B cell (primary cell): ENCODE results near the gene USP6. TPM values are rescaled to one million over a fixed set of nuclear protein-coding genes. Genes with fewer than 3 reads are reported as not detected.
A peak's percentile ranks its signal among the peaks of the same experiment; 100 is the strongest.
"Not testable (repeated sequence)": the region's sequence is repeated elsewhere in the genome, so short reads cannot be mapped to it uniquely, and the experiment has no call there.

Experiments used
- ATAC-seq: fragments of 200-7000 bp; cut with Tn5 transposase; one replicate; pipeline ENCODE4 v1.10.0; 2021; ENCODE audit warnings: low read depth, mild to moderate bottlenecking, moderate number of reproducible peaks, moderate library complexity
- CTCF ChIA-PET: fragments of 350-600 bp; sonication (Branson Sonifier 250); formaldehyde crosslinking; loops from one replicate; lab custom pipeline; 2021; ENCODE audit warnings: antibody characterized with exemption, inconsistent platforms; lab: Charles Lee
- POLR2A ChIA-PET: fragments of 350-600 bp; sonication (Branson Sonifier 250); formaldehyde crosslinking; loops from one replicate; lab custom pipeline; 2021; ENCODE audit warnings: antibody characterized with exemption; lab: Charles Lee
- DNase-seq: peaks from one replicate; pipeline ENCODE4 v3.0.0; 2013
- H2AFZ ChIP-seq: 2 replicates; pipeline ENCODE4 v1.6.1; 2012; ENCODE audit warnings: mild to moderate bottlenecking, low read depth, low read length; ENCODE audit not compliant: insufficient read depth, poor library complexity, severe bottlenecking
- H3K27ac ChIP-seq, 2 donors: 1 replicate in 1 of 2; 2 replicates in 1 of 2; pipeline ENCODE4 v1.5.1; 2012 to 2013; ENCODE audit warnings: low read length in 2 of 2, mild to moderate bottlenecking in 2 of 2, moderate library complexity in 1 of 2
- H3K27me3 ChIP-seq, 4 experiments: fragments of 200-600 bp in 1 of 4; sonication (generic) in 1 of 4; replicated peaks in 1 of 4; 1 replicate in 2 of 4; 2 replicates in 2 of 4; pipeline versions ENCODE4 v1.6.1 to v1.7.0; 2013 to 2016; ENCODE audit warnings: low read length in 3 of 4, mild to moderate bottlenecking in 2 of 4, mixed read lengths in 1 of 4, moderate library complexity in 1 of 4; ENCODE audit not compliant: insufficient read depth in 4 of 4, control insufficient read depth in 3 of 4; ENCODE audit errors: control extremely low read depth in 1 of 4
- H3K36me3 ChIP-seq, 2 experiments: replicated peaks in 1 of 2; 1 replicate in 1 of 2; 2 replicates in 1 of 2; pipeline versions ENCODE4 v1.6.1 to v1.7.1; 2013; ENCODE audit warnings: low read length in 1 of 2; ENCODE audit not compliant: insufficient read depth in 2 of 2, control insufficient read depth in 1 of 2; ENCODE audit errors: control extremely low read depth in 1 of 2, extremely low read depth in 1 of 2
- H3K4me1 ChIP-seq, 2 donors: fragments of 200-600 bp in 1 of 2; sonication (generic) in 1 of 2; 1 replicate in 1 of 2; 2 replicates in 1 of 2; pipeline versions ENCODE4 v1.5.1 to v1.6.1; 2013 to 2017; ENCODE audit warnings: low read length in 2 of 2; ENCODE audit not compliant: control insufficient read depth in 2 of 2, insufficient read depth in 2 of 2
- H3K4me2 ChIP-seq: replicated peaks from 2 replicates; pipeline ENCODE3; 2012; ENCODE audit warnings: mild to moderate bottlenecking, low read depth, low read length; ENCODE audit not compliant: poor library complexity, severe bottlenecking
- H3K4me3 ChIP-seq, 5 experiments: fragments of 200-600 bp in 1 of 5; sonication (generic) in 1 of 5; 1 replicate in 3 of 5; 2 replicates in 2 of 5; pipeline versions ENCODE4 v1.5.1 to v1.7.0; 2011 to 2016; ENCODE audit warnings: low read length in 4 of 5, mild to moderate bottlenecking in 4 of 5, low read depth in 2 of 5, control low read depth in 1 of 5, moderate library complexity in 1 of 5; ENCODE audit not compliant: insufficient read depth in 1 of 5; ENCODE audit errors: control extremely low read depth in 1 of 5, extremely low read depth in 1 of 5
- H3K79me2 ChIP-seq: fragments of 200-600 bp; sonication (generic); one replicate; pipeline ENCODE4 v1.6.0; 2016; ENCODE audit warnings: low read length; ENCODE audit not compliant: control insufficient read depth, insufficient read depth
- H3K9ac ChIP-seq: fragments of 200-600 bp; sonication (generic); 2 replicates; pipeline ENCODE4 v1.6.1; 2017; ENCODE audit warnings: mild to moderate bottlenecking, low read length, moderate library complexity
- H3K9me3 ChIP-seq, 3 donors: one replicate each; pipeline versions ENCODE4 v1.6.1 to v1.7.1; 2013; ENCODE audit warnings: low read length in 2 of 3; ENCODE audit not compliant: control insufficient read depth in 2 of 3, insufficient read depth in 1 of 3; ENCODE audit errors: control extremely low read depth in 1 of 3
- H4K20me1 ChIP-seq: 2 replicates; pipeline ENCODE4 v1.6.0; 2012; ENCODE audit warnings: mild to moderate bottlenecking, low read length; ENCODE audit not compliant: insufficient read depth, control insufficient read depth, poor library complexity, severe bottlenecking
- H3K27ac Mint-ChIP-seq: one replicate; pipeline ENCODE4 v1.8.0; 2021; ENCODE audit warnings: mixed read lengths
- H3K27me3 Mint-ChIP-seq: one replicate; pipeline ENCODE4 v1.8.0; 2021; ENCODE audit warnings: mixed read lengths
- H3K4me1 Mint-ChIP-seq: one replicate; pipeline ENCODE4 v1.8.0; 2021; ENCODE audit warnings: mixed read lengths
- H3K4me3 Mint-ChIP-seq: one replicate; pipeline ENCODE4 v1.8.0; 2021; ENCODE audit warnings: mixed read lengths
- H3K9me3 Mint-ChIP-seq: one replicate; pipeline ENCODE4 v1.8.0; 2022; ENCODE audit warnings: mixed read lengths; ENCODE audit not compliant: insufficient read depth
- EZH2 ChIP-seq: IDR thresholded peaks from 2 replicates; pipeline ENCODE4 v1.6.1; 2012; ENCODE audit warnings: borderline replicate concordance, low read depth, mild to moderate bottlenecking, moderate library complexity, low read length; ENCODE audit not compliant: insufficient read depth, poor library complexity, severe bottlenecking
- WGBS: methylation state at CpG from one replicate; pipeline ENCODE4 v1.1.5; 2013; ENCODE audit warnings: missing lambda C conversion rate; ENCODE audit not compliant: insufficient coverage; 5-methylcytosine and 5-hydroxymethylcytosine counted together
- intact Hi-C: fragments of 100-400 bp; cut with micrococcal nuclease; formaldehyde crosslinking; loops from one replicate; pipeline ENCODE4 v1.10.0; 2022
- polyA plus RNA-seq: library from polyadenylated mRNA; depleted of rRNA; stranded (reverse); fragments of >200 nt; gene quantifications from 2 replicates; pipeline ENCODE4 v1.2.3, GENCODE V29; 2012
- total RNA-seq, 2 donors: library from RNA; stranded (reverse); fragments of 120-200 nt in 1 of 2; gene quantifications; 1 replicate in 1 of 2; 2 replicates in 1 of 2; pipeline versions ENCODE4 v1.2.3 to v1.2.4, GENCODE V29; 2013 to 2022
- TF ChIP-seq, protein P1 (sequence below): fragments of 200-600 bp; IDR thresholded peaks from one replicate; pipeline ENCODE4 v1.8.0; 2022; ENCODE audit warnings: antibody characterized with exemption, mild to moderate bottlenecking

USP6 gene
- total and polyA plus RNA-seq, 2 donors (not counting 1 experiment from before 2014, with no cell fraction given) = 0.36 to 0.47 TPM

DNA sequence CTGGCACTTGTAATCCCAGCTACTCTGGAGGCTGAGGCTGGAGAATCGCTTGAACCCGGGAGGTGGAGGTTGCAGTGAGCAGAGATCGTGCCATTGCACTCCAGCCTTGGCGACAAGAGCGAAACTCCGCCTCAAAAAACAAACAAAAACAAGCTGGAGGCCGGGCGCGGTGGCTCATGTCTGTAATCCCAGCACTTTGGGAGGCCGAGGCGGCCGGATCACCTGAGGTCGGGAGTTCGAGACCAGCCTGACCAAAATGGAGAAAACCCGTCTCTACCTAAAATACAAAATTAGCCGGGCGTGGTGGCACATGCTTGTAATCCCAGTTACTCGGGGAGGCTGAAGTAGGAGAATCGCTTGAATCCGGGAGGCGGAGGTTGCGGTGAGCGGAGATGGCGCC is 38.6 kb upstream of the USP6 start:
- H3K4me3 Mint-ChIP-seq = peak overlapping the region; percentile 81
- ChIA-PET CTCF (interaction anchor here (3.4 kb wide), 1 partner anchor 19 kb away, joined by 12 read pairs; no protein-coding TSS in a partner anchor), POLR2A (interaction anchor here (0.6 to 1.3 kb wide), 3 partner anchors 36 to 233 kb away, joined by 3 to 4 read pairs (median 4); no protein-coding TSS in a partner anchor)
- H3K4me2 ChIP-seq = peak overlapping the region; percentile 77
- 99% methylated on average over 16 of the region's 24 CpGs for WGBS
- H3K36me3 ChIP-seq, H3K27me3 ChIP-seq, H4K20me1 ChIP-seq, H3K27me3 Mint-ChIP-seq, H3K9me3 Mint-ChIP-seq, H3K27ac ChIP-seq, ATAC-seq, DNase-seq, H3K9ac ChIP-seq, H3K4me3 ChIP-seq: not testable (repeated sequence)
- peaks cover 27% of the 10 kb centered on the region for H3K79me2 ChIP-seq
- H3K4me1 Mint-ChIP-seq = peaks cover 27% of the 10 kb centered on the region
- H3K4me1 ChIP-seq = peaks cover 8 to 21% of the 10 kb centered on the region in 2 donors
- peaks cover 0 to 12% (median 1%) of the 10 kb centered on the region in 3 donors for H3K9me3 ChIP-seq
- peak overlapping the region; percentile 95 for H3K27ac Mint-ChIP-seq
- intact Hi-C loops = loop anchor here (5.0 kb wide), 2 partner anchors 45 to 230 kb away; no protein-coding TSS in a partner anchor
- peak overlapping the region; percentile 85 for H2AFZ ChIP-seq

DNA sequence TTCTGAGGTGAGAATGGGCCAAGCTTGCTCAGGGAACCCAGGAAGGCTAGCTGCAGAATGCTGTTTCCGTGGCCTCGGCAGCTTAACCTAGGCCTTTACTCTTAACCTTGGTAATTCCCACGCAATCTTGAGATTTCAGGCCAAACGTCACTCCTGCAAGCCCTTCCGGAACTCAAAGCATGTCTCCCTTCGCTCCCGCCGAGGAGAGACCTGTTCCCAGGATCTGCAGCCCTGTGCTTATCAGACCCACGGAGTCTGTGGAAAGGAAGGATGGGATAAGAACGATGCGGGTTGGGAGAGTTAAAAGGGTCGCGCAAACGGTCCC is 38.1 kb upstream of the USP6 start:
- H3K4me2 ChIP-seq = peak overlapping the region; percentile 77

More for the DNA sequence above, 38.1 kb upstream of the USP6 start:
- H3K9me3 ChIP-seq = peaks cover 0 to 12% (median 1%) of the 10 kb centered on the region in 3 donors
- Mint-ChIP-seq H3K4me1 (peaks cover 27% of the 10 kb centered on the region), H3K27ac (peak overlapping the region; percentile 95), H3K9me3 (peaks cover under 1% of the 10 kb centered on the region), H3K4me3 (peak overlapping the region; percentile 81), H3K27me3 (no peaks in the 10 kb centered on the region)
- CTCF ChIA-PET = interaction anchor here (1.3 to 3.4 kb wide), 3 partner anchors 18 to 90 kb away, joined by 3 to 12 read pairs (median 3); partner anchors contain the start of gene CAMTA2
- ATAC-seq (no peak), DNase-seq (no peak)
- H3K4me3 ChIP-seq = peak overlapping the region; percentile 68 to 78 (median 75)
- peaks cover 8 to 21% of the 10 kb centered on the region in 2 donors for H3K4me1 ChIP-seq
- H3K36me3 ChIP-seq = no peaks in the 10 kb centered on the region
- intact Hi-C loops = loop anchor here (1.0 to 5.0 kb wide), 9 partner anchors 19 to 409 kb away; partner anchors contain the start of genes C17orf107, DERL2, INCA1 and KIF1C
- no peaks in the 10 kb centered on the region for H4K20me1 ChIP-seq
- no peak for TF ChIP-seq EZH2
- TF ChIP-seq, protein P1, sequence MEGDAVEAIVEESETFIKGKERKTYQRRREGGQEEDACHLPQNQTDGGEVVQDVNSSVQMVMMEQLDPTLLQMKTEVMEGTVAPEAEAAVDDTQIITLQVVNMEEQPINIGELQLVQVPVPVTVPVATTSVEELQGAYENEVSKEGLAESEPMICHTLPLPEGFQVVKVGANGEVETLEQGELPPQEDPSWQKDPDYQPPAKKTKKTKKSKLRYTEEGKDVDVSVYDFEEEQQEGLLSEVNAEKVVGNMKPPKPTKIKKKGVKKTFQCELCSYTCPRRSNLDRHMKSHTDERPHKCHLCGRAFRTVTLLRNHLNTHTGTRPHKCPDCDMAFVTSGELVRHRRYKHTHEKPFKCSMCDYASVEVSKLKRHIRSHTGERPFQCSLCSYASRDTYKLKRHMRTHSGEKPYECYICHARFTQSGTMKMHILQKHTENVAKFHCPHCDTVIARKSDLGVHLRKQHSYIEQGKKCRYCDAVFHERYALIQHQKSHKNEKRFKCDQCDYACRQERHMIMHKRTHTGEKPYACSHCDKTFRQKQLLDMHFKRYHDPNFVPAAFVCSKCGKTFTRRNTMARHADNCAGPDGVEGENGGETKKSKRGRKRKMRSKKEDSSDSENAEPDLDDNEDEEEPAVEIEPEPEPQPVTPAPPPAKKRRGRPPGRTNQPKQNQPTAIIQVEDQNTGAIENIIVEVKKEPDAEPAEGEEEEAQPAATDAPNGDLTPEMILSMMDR = no peak
- H3K9ac ChIP-seq = peak overlapping the region; percentile 71
- peak overlapping the region; percentile 85 for H2AFZ ChIP-seq
- WGBS = 34% methylated on average over 14 of the region's 14 CpGs
- POLR2A ChIA-PET = interaction anchor here (0.6 to 2.4 kb wide), 5 partner anchors 19 to 233 kb away, joined by 3 to 19 read pairs (median 4); partner anchors contain the start of gene ZNF594
- H3K27me3 ChIP-seq = no peaks in the 10 kb centered on the region
- H3K27ac ChIP-seq = peak overlapping the region; percentile 81 to 86
- peaks cover 31% of the 10 kb centered on the region for H3K79me2 ChIP-seq
